Left lung (tissue), 10 donors: ENCODE measurements around the gene DAB1. TPM values are rescaled to one million over a fixed set of nuclear protein-coding genes. Genes with fewer than 3 reads are reported as not detected.

Experiments used
- ATAC-seq: fragments of 200-7000 bp; cut with Tn5 transposase; one replicate; pipeline ENCODE4 v1.9.1; 2020; ENCODE audit warnings: moderate library complexity
- DNase-seq, 4 donors: peaks; one replicate each; pipeline ENCODE4 v3.0.0-alpha.2; 2013 to 2020
- H3K27ac ChIP-seq, 2 donors: fragments of 200-600 bp; sonication (generic) in 1 of 2; one replicate each; pipeline versions ENCODE4 v1.5.0 to v1.8.0; 2020 to 2021
- H3K27me3 ChIP-seq, 2 donors: fragments of 200-600 bp; sonication (generic) in 1 of 2; one replicate each; pipeline versions ENCODE4 v1.5.0 to v1.8.0; 2020 to 2021
- H3K36me3 ChIP-seq, 2 donors: fragments of 200-600 bp; sonication (generic) in 1 of 2; one replicate each; pipeline versions ENCODE4 v1.5.0 to v1.8.0; 2020 to 2021
- H3K4me1 ChIP-seq, 2 donors: fragments of 200-600 bp; one replicate each; pipeline ENCODE4 v1.8.0; 2021
- H3K4me3 ChIP-seq, 2 donors: fragments of 200-600 bp; sonication (generic) in 1 of 2; one replicate each; pipeline versions ENCODE4 v1.5.0 to v1.8.0; 2020 to 2021; ENCODE audit warnings: mild to moderate bottlenecking in 1 of 2
- H3K9me3 ChIP-seq, 2 donors: fragments of 200-600 bp; sonication (generic) in 1 of 2; one replicate each; pipeline versions ENCODE4 v1.5.0 to v1.8.0; 2020 to 2021
- intact Hi-C, 2 donors: fragments of 100-400 bp; cut with DNase I; formaldehyde crosslinking; loops; one replicate each; pipeline versions ENCODE4 v1.11.2 to v1.14.2; 2022
- polyA plus RNA-seq, 6 donors: library from polyadenylated mRNA; unstranded; fragments of 120-200 nt; gene quantifications; one replicate each; pipeline ENCODE4 v1.2.1, GENCODE V29; 2013; ENCODE audit not compliant: insufficient read length in 6 of 6
- total RNA-seq, 2 donors: library from RNA; stranded (reverse); fragmentation: NEBNext Ultra II Directional; extraction: Animal tissue kit (Norgen Biotek cat#: 25700); gene quantifications; one replicate each; pipeline ENCODE4 v1.2.1, GENCODE V29; 2021
- TF ChIP-seq, protein P1 (sequence below), 2 donors: fragments of 200-600 bp; sonication (generic) in 1 of 2; IDR thresholded peaks; one replicate each; pipeline versions ENCODE4 v1.5.0 to v1.8.0; 2021; ENCODE audit warnings: antibody characterized with exemption in 2 of 2
- donor health status: DM: no; HTN: yes; CAD: no.
- donor health status: DM: no; HTN: no; CAD: no.

The DAB1 gene
- total and polyA plus RNA-seq, 8 donors: 0.17 to 1.7 (median 1.1) TPM

DNA sequence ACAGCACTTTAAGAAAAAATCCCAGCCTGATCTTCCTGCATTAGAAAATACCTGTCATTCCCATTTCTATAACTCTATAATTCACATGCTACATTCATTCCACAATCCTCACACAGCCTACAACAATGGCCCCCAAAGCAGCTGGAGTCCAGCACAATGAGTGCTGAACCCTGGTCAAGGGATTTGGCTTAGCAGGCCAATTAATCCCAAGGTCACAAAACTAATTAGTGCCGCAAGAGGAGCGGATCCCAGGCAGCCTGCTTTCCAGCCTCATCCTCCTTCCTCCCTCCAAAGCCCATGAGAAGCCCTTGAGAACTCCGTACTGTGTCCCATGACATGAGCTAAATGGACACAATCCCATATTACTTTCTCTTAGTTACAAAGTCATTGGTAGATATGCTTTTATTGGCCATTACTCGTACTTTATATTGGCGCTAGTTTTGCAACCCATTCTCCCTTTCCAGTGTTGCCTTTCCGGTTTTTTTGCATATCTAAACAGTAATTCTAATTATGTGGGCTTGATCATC, 94.8 kb downstream of the DAB1 start:
- H3K9me3 ChIP-seq: peaks cover 0 to 8% of the 10 kb centered on the region in 2 donors
- H3K36me3 ChIP-seq: no peaks in the 10 kb centered on the region
- ATAC-seq: no peak
- no peak overlapping the region for H3K4me3 ChIP-seq
- H3K27me3 ChIP-seq: no peaks in the 10 kb centered on the region
- H3K4me1 ChIP-seq: no peaks in the 10 kb centered on the region
- DNase-seq: no peak
- intact Hi-C loops: no loop called here
- no peak overlapping the region for H3K27ac ChIP-seq
- TF ChIP-seq, protein P1, sequence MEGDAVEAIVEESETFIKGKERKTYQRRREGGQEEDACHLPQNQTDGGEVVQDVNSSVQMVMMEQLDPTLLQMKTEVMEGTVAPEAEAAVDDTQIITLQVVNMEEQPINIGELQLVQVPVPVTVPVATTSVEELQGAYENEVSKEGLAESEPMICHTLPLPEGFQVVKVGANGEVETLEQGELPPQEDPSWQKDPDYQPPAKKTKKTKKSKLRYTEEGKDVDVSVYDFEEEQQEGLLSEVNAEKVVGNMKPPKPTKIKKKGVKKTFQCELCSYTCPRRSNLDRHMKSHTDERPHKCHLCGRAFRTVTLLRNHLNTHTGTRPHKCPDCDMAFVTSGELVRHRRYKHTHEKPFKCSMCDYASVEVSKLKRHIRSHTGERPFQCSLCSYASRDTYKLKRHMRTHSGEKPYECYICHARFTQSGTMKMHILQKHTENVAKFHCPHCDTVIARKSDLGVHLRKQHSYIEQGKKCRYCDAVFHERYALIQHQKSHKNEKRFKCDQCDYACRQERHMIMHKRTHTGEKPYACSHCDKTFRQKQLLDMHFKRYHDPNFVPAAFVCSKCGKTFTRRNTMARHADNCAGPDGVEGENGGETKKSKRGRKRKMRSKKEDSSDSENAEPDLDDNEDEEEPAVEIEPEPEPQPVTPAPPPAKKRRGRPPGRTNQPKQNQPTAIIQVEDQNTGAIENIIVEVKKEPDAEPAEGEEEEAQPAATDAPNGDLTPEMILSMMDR (IDR thresholded peaks at IDR 0.05): no peak

DNA sequence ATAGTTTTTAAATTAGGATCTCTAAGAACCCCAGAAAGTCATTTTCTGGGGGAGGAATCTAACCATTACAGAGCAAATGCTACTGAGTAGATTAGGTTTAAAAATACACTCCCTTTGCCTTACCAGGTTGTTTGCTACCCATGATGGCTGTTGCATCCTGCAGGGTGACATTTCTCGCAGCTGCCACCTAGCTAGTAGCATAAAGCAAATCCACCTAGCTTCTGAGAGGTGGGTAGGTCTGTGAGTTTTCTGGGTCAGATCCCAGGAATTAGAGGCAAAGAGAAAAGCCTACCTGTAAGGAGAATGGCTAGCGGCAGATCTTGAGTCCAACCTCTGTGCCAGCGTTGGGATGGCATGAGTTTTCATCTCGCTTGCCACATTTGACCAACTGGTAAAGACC, 95.9 kb downstream of the DAB1 start:
- Histone ChIP-seq H3K4me1 (no peaks in the 10 kb centered on the region), H3K9me3 (peaks cover 0 to 8% of the 10 kb centered on the region in 2 donors), H3K27me3 (no peaks in the 10 kb centered on the region), H3K36me3 (no peaks in the 10 kb centered on the region), H3K27ac (no peak overlapping the region), H3K4me3 (no peak overlapping the region)
- DNase-seq (no peak), ATAC-seq (no peak)
- intact Hi-C loops: no loop called here
- TF ChIP-seq, protein P1 (IDR thresholded peaks at IDR 0.05): no peak

DNA sequence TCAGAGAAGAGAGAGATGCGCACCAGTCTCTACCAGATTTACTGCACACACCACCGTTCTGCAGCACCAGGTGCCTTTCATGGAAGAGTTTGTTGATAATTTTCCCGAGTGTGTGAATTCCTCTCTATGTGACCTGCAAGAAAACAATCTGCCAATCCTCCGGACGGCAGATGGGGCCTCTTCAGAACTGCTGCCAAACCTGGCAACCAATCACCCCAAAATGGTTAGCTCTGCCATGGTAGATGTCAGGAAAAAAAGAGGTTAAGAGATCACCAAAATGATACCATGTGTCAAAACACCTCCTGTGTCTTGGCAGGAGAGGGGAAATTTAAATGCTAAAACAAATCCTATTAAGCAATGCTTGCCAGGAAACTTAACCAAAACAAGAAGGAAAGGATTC, 96.5 kb downstream of the DAB1 start:
- TF ChIP-seq, protein P1 (IDR thresholded peaks at IDR 0.05): no peak
- H3K9me3 ChIP-seq: peaks cover 0 to 8% of the 10 kb centered on the region in 2 donors
- DNase-seq (no peak), ATAC-seq (no peak)
- no peak overlapping the region for H3K4me3 ChIP-seq
- H3K27me3 ChIP-seq: no peaks in the 10 kb centered on the region
- intact Hi-C loops: no loop called here
- H3K27ac ChIP-seq: no peak overlapping the region
- H3K36me3 ChIP-seq: no peaks in the 10 kb centered on the region
- no peaks in the 10 kb centered on the region for H3K4me1 ChIP-seq

DNA sequence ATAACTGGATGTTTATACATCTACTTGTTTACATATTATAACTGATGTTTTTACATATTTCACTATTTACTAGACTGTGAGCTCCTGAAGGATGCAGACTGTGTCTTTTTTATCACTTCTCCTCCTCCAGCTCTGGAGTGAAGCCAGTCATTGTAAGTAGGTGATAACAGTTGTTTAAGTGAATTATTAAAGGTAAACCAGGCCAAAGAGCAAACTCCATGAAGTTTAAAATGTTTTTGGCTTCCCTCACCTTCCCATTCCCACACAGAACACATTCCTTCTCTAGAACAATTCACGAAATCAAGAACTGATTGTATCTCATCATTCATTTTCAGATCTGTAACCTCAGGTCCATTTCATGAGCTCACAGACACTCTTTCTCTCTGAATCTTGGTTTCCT, 98.3 kb downstream of the DAB1 start:
- TF ChIP-seq, protein P1 (IDR thresholded peaks at IDR 0.05): no peak
- Histone ChIP-seq H3K4me1 (no peaks in the 10 kb centered on the region), H3K36me3 (no peaks in the 10 kb centered on the region), H3K9me3 (peaks cover 0 to 2% of the 10 kb centered on the region in 2 donors), H3K27ac (no peak overlapping the region), H3K4me3 (no peak overlapping the region), H3K27me3 (no peaks in the 10 kb centered on the region)
- DNase-seq (no peak), ATAC-seq (no peak)
- intact Hi-C loops: no loop called here

DNA sequence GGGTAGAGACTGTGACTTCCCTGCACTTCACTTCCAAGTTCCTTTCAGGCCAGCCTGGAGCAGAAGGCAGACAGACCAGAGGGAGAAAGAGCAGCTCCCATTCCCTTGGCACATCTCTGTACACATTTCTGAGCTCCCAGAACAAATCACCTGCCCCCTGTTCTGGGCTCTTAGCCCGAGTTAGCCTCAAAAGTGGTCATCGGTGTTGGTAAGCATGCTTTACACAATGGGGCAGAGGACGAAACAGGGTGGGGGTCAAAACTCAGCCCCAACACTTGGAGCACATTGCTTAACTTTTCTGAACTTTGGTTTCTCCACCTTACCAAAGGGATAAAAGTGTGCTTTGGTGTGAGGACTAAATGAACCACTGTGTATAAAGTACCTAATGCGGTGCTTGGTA, 98.7 kb downstream of the DAB1 start:
- H3K27ac ChIP-seq: no peak overlapping the region
- intact Hi-C loops: no loop called here
- H3K9me3 ChIP-seq: peaks cover 0 to 2% of the 10 kb centered on the region in 2 donors
- no peaks in the 10 kb centered on the region for H3K36me3 ChIP-seq
- no peak for DNase-seq
- H3K4me3 ChIP-seq: no peak overlapping the region
- TF ChIP-seq, protein P1 (IDR thresholded peaks at IDR 0.05): no peak
- H3K27me3 ChIP-seq: no peaks in the 10 kb centered on the region
- ATAC-seq: no peak
- no peaks in the 10 kb centered on the region for H3K4me1 ChIP-seq
